MM.1S (cell line): ENCODE data around the gene GALNS.
"Not testable (repeated sequence)": the region's sequence is repeated elsewhere in the genome, so short reads cannot be mapped to it uniquely, and the experiment has no call there.

Experiments used
- EZH2 ChIP-seq: fragments of 300-600 bp; sonication (generic); optimal IDR thresholded peaks from 2 replicates; pipeline ENCODE3; 2017; ENCODE audit warnings: low read depth, mild to moderate bottlenecking, antibody characterized with exemption, low read length, mixed read lengths
- EZH2phosphoT487 ChIP-seq: fragments of 300-600 bp; sonication (generic); IDR thresholded peaks from 2 replicates; pipeline ENCODE4 v1.6.1; 2018; ENCODE audit warnings: antibody characterized with exemption, low read length
- TF ChIP-seq, protein P1 (sequence below): fragments of 300-600 bp; sonication (generic); IDR thresholded peaks from 2 replicates; pipeline ENCODE4 v1.5.1; 2016; ENCODE audit warnings: antibody characterized with exemption, low read length, mixed read lengths

- TF ChIP-seq, protein P1, sequence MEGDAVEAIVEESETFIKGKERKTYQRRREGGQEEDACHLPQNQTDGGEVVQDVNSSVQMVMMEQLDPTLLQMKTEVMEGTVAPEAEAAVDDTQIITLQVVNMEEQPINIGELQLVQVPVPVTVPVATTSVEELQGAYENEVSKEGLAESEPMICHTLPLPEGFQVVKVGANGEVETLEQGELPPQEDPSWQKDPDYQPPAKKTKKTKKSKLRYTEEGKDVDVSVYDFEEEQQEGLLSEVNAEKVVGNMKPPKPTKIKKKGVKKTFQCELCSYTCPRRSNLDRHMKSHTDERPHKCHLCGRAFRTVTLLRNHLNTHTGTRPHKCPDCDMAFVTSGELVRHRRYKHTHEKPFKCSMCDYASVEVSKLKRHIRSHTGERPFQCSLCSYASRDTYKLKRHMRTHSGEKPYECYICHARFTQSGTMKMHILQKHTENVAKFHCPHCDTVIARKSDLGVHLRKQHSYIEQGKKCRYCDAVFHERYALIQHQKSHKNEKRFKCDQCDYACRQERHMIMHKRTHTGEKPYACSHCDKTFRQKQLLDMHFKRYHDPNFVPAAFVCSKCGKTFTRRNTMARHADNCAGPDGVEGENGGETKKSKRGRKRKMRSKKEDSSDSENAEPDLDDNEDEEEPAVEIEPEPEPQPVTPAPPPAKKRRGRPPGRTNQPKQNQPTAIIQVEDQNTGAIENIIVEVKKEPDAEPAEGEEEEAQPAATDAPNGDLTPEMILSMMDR = not testable (repeated sequence)
- TF ChIP-seq EZH2phosphoT487, EZH2: not testable (repeated sequence)
Measured at GRCh38 chr16:88894266-88894665, 37.5 kb upstream of the GALNS start.
